CD4-positive, alpha-beta T cell treated with Interleukin-6 at 100 ng/mL for 8 hours (primary cell): Measurements from ENCODE around the gene ADD3.

ENCODE experiments used
- DNase-seq: peaks from one replicate; pipeline ENCODE4 v3.0.0-alpha.2; 2020; ENCODE audit warnings: mixed read lengths, low spot score

ADD3 gene

GRCh38 chr10:110068780-110069179 lies 61.0 kb downstream of the ADD3 start:
- no peak for DNase-seq

DNA sequence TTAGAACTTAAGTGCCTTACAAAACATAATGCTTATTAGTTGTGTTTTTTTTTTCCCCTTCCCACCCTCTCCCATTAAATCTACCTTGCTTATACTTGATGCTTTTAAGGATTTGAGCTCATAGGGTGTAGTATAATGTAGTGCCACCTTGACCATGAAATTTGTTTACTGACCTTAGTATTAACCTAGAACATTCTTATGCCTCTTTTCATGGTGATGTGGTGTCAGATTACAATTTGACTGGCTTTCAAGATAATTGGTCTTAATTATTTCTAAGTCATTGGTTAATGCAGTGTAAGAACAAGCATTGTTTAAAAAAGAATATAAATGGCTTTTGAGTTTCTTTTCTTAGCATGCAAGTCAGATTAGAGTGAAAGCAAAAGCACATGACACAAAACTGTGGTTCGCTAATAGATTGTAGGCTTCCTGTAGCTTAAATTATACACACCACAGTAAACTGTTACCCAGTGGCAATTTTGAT lies 61.8 kb downstream of the ADD3 start:
- peak; percentile 47 for DNase-seq

DNA sequence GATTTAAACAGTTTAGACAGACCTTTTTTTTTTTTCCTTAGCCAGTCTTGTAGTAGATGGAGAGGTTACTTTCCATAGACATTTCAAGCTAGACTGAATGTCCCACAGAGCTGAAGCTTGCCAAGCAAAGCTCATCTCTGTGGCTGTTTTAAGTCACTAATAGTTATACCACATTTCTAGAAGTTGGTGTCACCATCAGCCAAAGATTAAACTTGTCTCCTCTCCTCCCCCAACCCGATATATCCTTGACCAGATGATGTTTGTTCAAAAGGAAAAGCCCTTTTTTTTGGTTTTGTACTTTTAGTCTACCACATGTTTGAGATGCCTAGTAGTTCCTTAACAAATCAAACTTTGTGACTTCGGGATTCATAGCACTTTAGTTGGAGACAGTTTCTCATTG lies 66.1 kb downstream of the ADD3 start:
- no peak for DNase-seq

GRCh38 chr10:110074298-110074697 lies 66.5 kb downstream of the ADD3 start:
- DNase-seq = no peak

- DNase-seq = no peak
These were observed 67.2 kb downstream of the ADD3 start for GRCh38 chr10:110074758-110075671.

GRCh38 chr10:110075686-110076085 lies 67.9 kb downstream of the ADD3 start:
- no peak for DNase-seq

- peak; percentile 59 for DNase-seq
These were observed 69.0 kb downstream of the ADD3 start for GRCh38 chr10:110076559-110077318.

GRCh38 chr10:110077436-110078130 lies 69.8 kb downstream of the ADD3 start:
- DNase-seq = no peak

GRCh38 chr10:110078317-110078716 lies 70.5 kb downstream of the ADD3 start:
- DNase-seq = no peak

GRCh38 chr10:110081911-110082310 lies 74.1 kb downstream of the ADD3 start:
- DNase-seq = peak; percentile 12

- no peak for DNase-seq
These were observed 76.1 kb downstream of the ADD3 start for GRCh38 chr10:110083884-110084283.

- no peak for DNase-seq
These were observed 79.9 kb downstream of the ADD3 start for GRCh38 chr10:110087682-110088081.

DNA sequence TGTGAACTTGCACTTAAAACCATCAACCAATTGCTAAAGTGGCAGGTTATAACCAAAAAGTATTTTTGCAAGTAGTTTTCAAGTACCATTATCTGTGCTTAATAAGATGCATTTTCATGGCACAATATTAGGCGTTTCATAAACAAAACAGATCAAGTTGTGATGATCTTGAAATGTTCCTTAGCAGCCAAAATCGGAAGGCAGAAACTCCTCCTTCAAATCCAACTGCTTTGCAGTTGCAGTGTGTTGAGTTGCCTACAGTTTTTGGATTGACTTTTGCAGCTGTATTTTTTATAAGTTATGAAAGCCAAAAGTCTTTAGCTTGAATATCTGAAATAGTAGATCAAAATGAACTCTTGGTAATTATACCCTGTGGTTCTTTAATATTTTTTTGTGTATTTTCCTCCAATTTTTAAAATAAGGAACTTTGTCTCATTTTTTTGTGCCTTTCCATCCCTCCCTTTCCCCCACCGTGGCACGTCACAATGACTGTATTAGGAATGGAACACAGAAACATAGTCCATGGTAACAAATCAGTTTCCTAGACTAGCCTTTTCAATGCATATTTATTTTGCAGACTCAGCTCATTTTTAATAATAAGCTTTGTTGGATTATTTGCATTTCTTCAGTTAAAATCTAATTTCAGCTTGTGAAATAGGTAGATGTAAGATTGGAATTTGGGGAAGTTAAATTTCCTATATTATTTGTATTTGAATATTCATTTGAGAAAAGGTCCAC lies 80.8 kb downstream of the ADD3 start:
- DNase-seq = no peak

DNA sequence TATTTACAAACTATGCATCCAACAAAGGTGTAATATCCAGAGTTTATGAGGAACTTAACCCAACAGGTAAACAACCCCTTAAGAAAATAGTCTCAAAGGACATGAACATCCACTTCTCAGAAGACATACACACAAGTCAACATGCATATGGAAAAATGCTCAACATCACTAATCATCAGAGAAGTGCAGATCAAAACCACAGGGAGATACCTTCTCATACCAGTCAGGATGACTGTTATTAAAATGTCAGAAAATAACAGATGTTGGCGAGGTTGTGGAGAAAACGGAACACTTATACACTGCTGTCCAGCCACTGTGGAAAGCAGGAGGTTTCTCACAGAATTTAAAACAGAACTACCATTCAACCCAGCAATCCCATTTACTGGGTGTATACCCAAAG lies 84.0 kb downstream of the ADD3 start:
- no peak for DNase-seq

DNA sequence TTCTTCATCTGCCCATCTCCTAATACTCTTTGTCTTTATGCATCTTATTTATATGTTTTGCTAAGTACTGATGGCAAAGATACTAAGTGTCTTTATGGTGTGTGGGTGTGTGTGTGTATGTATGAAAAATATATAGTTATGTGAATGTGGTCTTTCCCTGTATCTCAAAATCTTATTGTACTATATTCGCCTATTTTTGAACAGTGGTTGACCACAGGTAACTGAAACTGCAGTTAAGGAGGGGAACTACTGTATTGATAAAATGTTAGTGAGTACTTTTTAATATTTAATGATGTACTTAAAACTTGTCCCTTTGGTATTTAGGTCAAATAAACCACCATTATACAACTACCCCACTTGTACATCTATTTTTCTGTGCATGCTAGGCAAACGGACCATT lies 85.9 kb downstream of the ADD3 start:
- DNase-seq = no peak

DNA sequence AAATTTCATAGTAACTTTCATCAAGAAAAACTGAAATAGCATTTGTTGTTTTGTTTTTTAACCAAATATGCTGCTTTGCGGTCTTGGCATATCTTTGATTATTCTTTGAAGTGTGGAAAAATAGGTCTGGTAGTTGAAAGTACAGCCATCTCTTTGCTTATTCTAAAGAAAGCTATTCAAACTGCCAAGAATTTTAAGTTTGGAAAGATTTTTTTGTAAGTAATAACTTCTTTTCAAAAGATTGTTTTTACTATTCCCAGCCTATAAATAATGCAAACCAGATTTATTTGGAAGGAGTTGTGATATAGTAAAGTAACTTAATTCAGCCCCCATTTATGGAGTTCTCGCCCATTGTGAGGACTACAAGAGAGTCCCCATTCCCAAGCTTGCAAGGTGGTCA lies 87.0 kb downstream of the ADD3 start:
- DNase-seq = no peak

GRCh38 chr10:110101464-110102144 lies 93.8 kb downstream of the ADD3 start:
- DNase-seq = no peak

GRCh38 chr10:110103921-110104461 lies 96.2 kb downstream of the ADD3 start:
- DNase-seq = no peak

GRCh38 chr10:110105873-110106272 lies 98.1 kb downstream of the ADD3 start:
- no peak for DNase-seq

- no peak for DNase-seq
These were observed 99.6 kb downstream of the ADD3 start for GRCh38 chr10:110107430-110107829.

GRCh38 chr10:110107887-110108286 lies 100.1 kb downstream of the ADD3 start:
- DNase-seq = no peak
